NK-92 (cell line): ENCODE results near the gene TPCN1.

Source experiments
- DNase-seq: peaks from one replicate; lab custom pipeline; 2025; ENCODE audit not compliant: unreplicated experiment; lab: John Stamatoyannopoulos, UW

Gene TPCN1

GRCh38 chr12:113221181-113221996 is at the start of gene TPCN1:
Gene TPCN1 (plus strand): TSS chr12:113221464. CDS start chr12:113226853, 5,389 bp downstream.
- peak; percentile 90 for DNase-seq

GRCh38 chr12:113171543-113171942 is 49.7 kb upstream of the TPCN1 start:
- DNase-seq = no peak

GRCh38 chr12:113172185-113172584 is 49.1 kb upstream of the TPCN1 start:
- DNase-seq = no peak

GRCh38 chr12:113173081-113173698 is 48.1 kb upstream of the TPCN1 start:
- DNase-seq = no peak

GRCh38 chr12:113174461-113175384 is 46.5 kb upstream of the TPCN1 start:
- DNase-seq = no peak

GRCh38 chr12:113179023-113179422 is 42.2 kb upstream of the TPCN1 start:
- DNase-seq = no peak

GRCh38 chr12:113180333-113180732 is 40.9 kb upstream of the TPCN1 start:
- no peak for DNase-seq

GRCh38 chr12:113181975-113182374 is 39.3 kb upstream of the TPCN1 start:
- no peak for DNase-seq

GRCh38 chr12:113183030-113183589 is 38.2 kb upstream of the TPCN1 start:
- DNase-seq = no peak

GRCh38 chr12:113184098-113184899 is 37.0 kb upstream of the TPCN1 start:
- no peak for DNase-seq

- DNase-seq = peak; percentile 36
These were observed 36.4 kb upstream of the TPCN1 start for GRCh38 chr12:113184900-113185179.

- no peak for DNase-seq
These were observed 35.9 kb upstream of the TPCN1 start, which contains the start of the genes DDX54 and RITA1 for GRCh38 chr12:113185180-113186032. Gene DDX54 (minus strand): TSS chr12:113185478. CDS start chr12:113185451, 27 bp downstream. Gene RITA1 (plus strand): TSS chr12:113185721. CDS start chr12:113186747, 1,026 bp downstream.

GRCh38 chr12:113186033-113186365 is 35.3 kb upstream of the TPCN1 start:
- no peak for DNase-seq

GRCh38 chr12:113186666-113187325 is 34.5 kb upstream of the TPCN1 start:
- DNase-seq = no peak

- DNase-seq = no peak
These were observed 31.9 kb upstream of the TPCN1 start for GRCh38 chr12:113189361-113189760.

- no peak for DNase-seq
These were observed 30.5 kb upstream of the TPCN1 start for GRCh38 chr12:113190761-113191160.

- DNase-seq = no peak
These were observed 30.0 kb upstream of the TPCN1 start for GRCh38 chr12:113191227-113191626.

- no peak for DNase-seq
These were observed 26.3 kb upstream of the TPCN1 start for GRCh38 chr12:113194971-113195391.

- DNase-seq = no peak
These were observed 25.7 kb upstream of the TPCN1 start for GRCh38 chr12:113195598-113195997.
